H1 (cell line): ENCODE results near the gene TMEM203. TPM values are rescaled to one million over a fixed set of nuclear protein-coding genes. Genes with fewer than 3 reads are reported as not detected.

Experiments used
- BCL11A ChIP-seq, 2 experiments: IDR thresholded peaks; one replicate each; pipeline ENCODE4 v1.6.1; 2011; ENCODE audit warnings: low read depth in 2 of 2, low read length in 2 of 2, mild to moderate bottlenecking in 2 of 2
- KDM4A ChIP-seq: IDR thresholded peaks from one replicate; pipeline ENCODE4 v1.7.1; 2012; ENCODE audit warnings: low read depth, mild to moderate bottlenecking, moderate library complexity, low read length, inconsistent platforms; ENCODE audit not compliant: severe bottlenecking
- KDM5A ChIP-seq: fragments of 200-600 bp; IDR thresholded peaks from 2 replicates; pipeline ENCODE4 v1.7.1; 2012; ENCODE audit warnings: mild to moderate bottlenecking, low read length, inconsistent platforms, mixed read lengths
- TAF7 ChIP-seq: optimal IDR thresholded peaks from 2 replicates; pipeline ENCODE3; 2011; ENCODE audit warnings: low read depth, mild to moderate bottlenecking, inconsistent platforms, low read length, moderate library complexity, borderline replicate concordance
- polyA plus RNA-seq, 7 experiments: library from polyadenylated mRNA; depleted of rRNA in 3 of 7; stranded (reverse) in 5 of 7; unstranded in 2 of 7; fragments of >200 nt in 5 of 7; fragments of 200-250 nt in 2 of 7; gene quantifications; 1 replicate in 5 of 7; 2 replicates in 1 of 7; 4 replicates in 1 of 7; pipeline versions ENCODE4 v1.2.1 to v1.2.3, GENCODE V29; 2011 to 2013; ENCODE audit warnings: missing spikeins in 2 of 7, mixed read lengths in 2 of 7
- total RNA-seq: library from RNA; stranded (reverse); fragmentation: NEBNext Ultra II Directional; extraction: Animal tissue kit (Norgen Biotek cat#: 25700); gene quantifications from 2 replicates; pipeline ENCODE4 v1.2.1, GENCODE V29; 2021

TMEM203 gene
- total and polyA plus RNA-seq, 2 of the 8 experiments (the other 6 are each of a cell fraction or from before 2014, with no cell fraction given) = 44.1 to 57.1 TPM

GRCh38 chr9:137194388-137194787 lies 11.1 kb downstream of the TMEM203 start (continued):
- TF ChIP-seq KDM5A (no peak), BCL11A (IDR thresholded peaks at IDR 0.05; ENCODE audit: low read depth in 2 of 2, low read length in 2 of 2) (no peak), TAF7 (no peak), KDM4A (no peak)
